Fibroblast of the aortic adventitia (primary cell): ENCODE data around the gene GRIN2D. TPM values are rescaled to one million over a fixed set of nuclear protein-coding genes. Genes with fewer than 3 reads are reported as not detected.

Experiments used
- DNase-seq: peaks from one replicate; pipeline ENCODE4 v3.0.0-alpha.2; 2010; ENCODE audit warnings: low read depth
- H3K4me3 ChIP-seq: 2 replicates; pipeline ENCODE4 v1.5.1; 2011; ENCODE audit warnings: low read depth, mild to moderate bottlenecking, control low read depth, low read length, moderate library complexity
- CTCF ChIP-seq: IDR thresholded peaks from 2 replicates; pipeline ENCODE4 v1.5.1; 2011; ENCODE audit warnings: mild to moderate bottlenecking, low read length, control low read depth, inconsistent platforms; ENCODE audit not compliant: insufficient read depth
- total RNA-seq: library from RNA; depleted of rRNA; stranded (reverse); fragments of >200 nt; gene quantifications from 2 replicates; pipeline ENCODE4 v1.2.3, GENCODE V29; 2012; ENCODE audit warnings: low replicate concordance

GRIN2D gene
- total RNA-seq, 1 donor = 2.2 TPM

- DNase-seq = no peak
- TF ChIP-seq CTCF = no peak
- no peak overlapping the region for H3K4me3 ChIP-seq
Measured at GRCh38 chr19:48379058-48379457, 14.4 kb upstream of the GRIN2D start.

- no peak overlapping the region for H3K4me3 ChIP-seq
- TF ChIP-seq CTCF = no peak
- DNase-seq = no peak
Measured at GRCh38 chr19:48381178-48381950, 12.1 kb upstream of the GRIN2D start.

- H3K4me3 ChIP-seq = no peak overlapping the region
- no peak for TF ChIP-seq CTCF
- no peak for DNase-seq
Measured at GRCh38 chr19:48382286-48382685, 11.2 kb upstream of the GRIN2D start.

GRCh38 chr19:48385461-48386087, 7.9 kb upstream of the GRIN2D start:
- H3K4me3 ChIP-seq = no peak overlapping the region
- TF ChIP-seq CTCF = no peak
- DNase-seq = no peak

- no peak overlapping the region for H3K4me3 ChIP-seq
- no peak for DNase-seq
- no peak for TF ChIP-seq CTCF
Measured at GRCh38 chr19:48386981-48387380, 6.5 kb upstream of the GRIN2D start.

GRCh38 chr19:48390188-48391099, 3.0 kb upstream of the GRIN2D start:
- DNase-seq = peak; percentile 51
- peak; percentile 83 for TF ChIP-seq CTCF

More at GRCh38 chr19:48390188-48391099, 3.0 kb upstream of the GRIN2D start:
- peak overlapping the region; percentile 94 for H3K4me3 ChIP-seq
